ENCODE measurements around the gene CD300A.
A peak's percentile ranks its signal among the peaks of the same experiment; 100 is the strongest.

The CD300A gene

GRCh38 chr17:74460996-74461395 lies 5.4 kb upstream of the CD300A start:
- H3K4me3 ChIP-seq (ENCODE audit: low read depth, low read length) = no peak overlapping the region
- TF ChIP-seq CTCF (IDR thresholded peaks at IDR 0.05; ENCODE audit: borderline replicate concordance, insufficient read depth, low read depth, low read length) = no peak

- TF ChIP-seq CTCF (IDR thresholded peaks at IDR 0.05; ENCODE audit: borderline replicate concordance, insufficient read depth, low read depth, low read length) = no peak
- H3K4me3 ChIP-seq (ENCODE audit: low read depth, low read length) = no peak overlapping the region
Observed at GRCh38 chr17:74461611-74462010, 4.8 kb upstream of the CD300A start.

DNA sequence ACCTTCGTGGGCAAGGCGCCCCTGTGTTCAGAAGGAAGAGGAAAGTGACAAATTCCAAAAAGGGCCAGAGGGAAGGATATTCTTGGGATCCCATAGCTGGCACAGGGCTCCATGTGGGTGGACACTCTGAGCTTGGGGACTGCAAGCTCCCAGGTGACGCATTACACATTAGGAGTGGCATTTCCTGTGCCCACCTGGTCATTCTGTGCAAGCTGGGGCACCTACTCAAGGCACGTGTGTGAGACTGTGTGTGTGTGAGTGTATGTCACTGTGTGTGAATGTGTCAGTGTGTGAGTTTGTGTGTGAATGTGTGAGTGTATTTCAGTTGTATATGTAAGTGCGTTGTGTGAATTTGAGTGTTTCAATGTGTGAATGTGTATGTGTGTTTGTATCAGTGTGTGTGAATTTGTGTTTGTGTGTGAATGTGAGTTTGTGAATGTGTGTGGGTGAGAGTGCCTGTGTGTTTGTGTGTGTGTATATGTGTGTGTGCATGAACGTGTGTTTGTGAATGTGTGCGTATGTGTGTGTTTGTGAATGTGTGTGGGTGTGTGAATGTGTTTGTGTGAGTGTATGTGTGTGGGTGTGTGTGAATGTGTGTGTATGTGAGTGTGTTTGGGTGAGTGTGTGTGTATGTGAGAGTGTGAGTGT lies 1.6 kb upstream of the CD300A start:
- TF ChIP-seq CTCF (IDR thresholded peaks at IDR 0.05; ENCODE audit: borderline replicate concordance, insufficient read depth, low read depth, low read length) = no peak
- no peak overlapping the region for H3K4me3 ChIP-seq (ENCODE audit: low read depth, low read length)

DNA sequence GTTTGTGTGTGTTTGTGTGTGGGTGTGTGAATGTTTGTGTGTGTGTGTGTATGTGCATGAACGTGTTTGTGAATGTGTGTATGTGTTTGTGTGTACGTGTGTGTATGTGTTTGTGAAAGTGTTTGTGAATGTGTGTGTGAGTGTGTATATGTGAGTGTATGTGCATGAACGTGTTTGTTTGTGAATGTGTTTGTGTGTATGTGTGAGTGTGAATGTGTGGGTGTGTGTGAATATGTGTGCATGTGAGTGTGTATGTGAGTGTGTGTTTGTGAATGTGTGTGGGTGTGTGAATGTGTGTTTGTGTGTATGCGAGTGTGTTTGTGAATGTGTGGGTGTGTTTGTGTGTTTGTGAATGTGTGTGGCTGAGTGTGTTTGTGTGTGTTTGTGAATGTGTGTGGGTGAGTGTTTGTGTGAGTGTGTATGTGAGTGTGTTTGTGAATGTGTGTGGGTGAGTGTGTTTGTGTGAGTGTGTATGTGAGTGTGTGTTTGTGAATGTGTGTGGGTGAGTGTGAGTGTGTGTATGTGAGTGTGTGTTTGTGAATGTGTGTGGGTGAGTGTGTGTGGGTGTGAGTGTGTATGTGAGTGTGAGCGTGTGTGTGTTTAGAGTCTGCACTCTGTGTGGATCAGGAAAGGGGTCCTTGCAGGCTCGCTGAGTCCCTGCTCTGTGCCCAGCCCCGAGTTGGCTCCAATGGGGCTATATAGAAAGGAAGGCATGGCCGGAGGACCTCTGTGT lies 890 bp upstream of the CD300A start:
- H3K4me3 ChIP-seq (ENCODE audit: low read depth, low read length) = peak overlapping the region; percentile 83
- no peak for TF ChIP-seq CTCF (IDR thresholded peaks at IDR 0.05; ENCODE audit: borderline replicate concordance, insufficient read depth, low read depth, low read length)

- peak overlapping the region; percentile 83 for H3K4me3 ChIP-seq (ENCODE audit: low read depth, low read length)
- no peak for TF ChIP-seq CTCF (IDR thresholded peaks at IDR 0.05; ENCODE audit: borderline replicate concordance, insufficient read depth, low read depth, low read length)
Observed at GRCh38 chr17:74466828-74467184, 372 bp downstream of the CD300A start.

- TF ChIP-seq CTCF (IDR thresholded peaks at IDR 0.05; ENCODE audit: borderline replicate concordance, insufficient read depth, low read depth, low read length) = no peak
- H3K4me3 ChIP-seq (ENCODE audit: low read depth, low read length) = peak overlapping the region; percentile 86
Observed at GRCh38 chr17:74467221-74467951, 952 bp downstream of the CD300A start.
